Activated effector memory CD4-positive, alpha-beta T cell treated with anti-CD3 and anti-CD28 coated beads, Interleukin-2, amount 50 U/mL, for 16 hours (primary cell): ENCODE results near the gene IRF2BP1.
"Not testable (repeated sequence)": the region's sequence is repeated elsewhere in the genome, so short reads cannot be mapped to it uniquely, and the experiment has no call there.

Source experiments
- DNase-seq: peaks from one replicate; pipeline ENCODE4 v3.0.0-alpha.2; 2020

IRF2BP1 gene

DNA sequence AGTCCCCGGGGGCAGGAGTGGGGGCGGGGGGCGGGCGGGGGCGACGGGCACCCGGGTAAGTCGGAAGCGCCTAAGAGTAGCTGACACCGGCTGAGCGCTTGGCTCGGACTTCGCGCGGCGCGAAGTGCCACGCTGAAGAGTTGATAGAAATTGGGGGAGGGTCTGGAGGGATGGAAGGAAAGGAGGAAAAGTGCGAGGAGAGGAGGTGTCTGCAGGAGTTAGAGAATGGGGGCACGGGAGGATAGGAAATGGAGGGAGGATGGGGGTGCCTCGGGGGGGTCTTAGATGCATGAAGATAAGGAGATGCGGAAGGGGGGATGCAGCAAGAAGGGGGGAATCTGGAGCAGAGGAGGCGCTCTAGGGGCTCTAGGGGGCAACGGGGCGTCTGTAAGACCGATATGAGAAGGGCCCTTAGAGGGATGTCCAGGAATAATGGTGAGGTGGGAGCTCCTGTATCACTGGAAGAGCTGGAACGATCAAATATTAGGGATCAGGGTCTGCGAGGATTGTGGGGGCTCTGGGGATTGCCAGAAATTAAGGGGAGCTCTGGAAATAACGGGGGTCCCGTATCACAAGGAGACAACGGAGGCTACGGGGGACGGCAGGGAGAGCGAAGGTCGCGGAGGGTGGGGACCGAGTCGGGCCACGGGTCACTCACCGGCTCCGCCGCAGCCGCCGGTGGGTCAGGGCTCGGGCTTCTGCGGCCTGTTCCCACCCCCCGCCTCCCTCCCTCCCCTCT is 16.1 kb upstream of the IRF2BP1 start, which contains the start of gene MYPOP:
TSS of gene MYPOP (minus strand) at position 702 of the 739 bp plus-strand sequence. CDS start 840 bp downstream, outside the sequence.
- no peak for DNase-seq

- DNase-seq: peak; percentile 70
Observed at GRCh38 chr19:45901432-45901911, 15.5 kb upstream of the IRF2BP1 start.

DNA sequence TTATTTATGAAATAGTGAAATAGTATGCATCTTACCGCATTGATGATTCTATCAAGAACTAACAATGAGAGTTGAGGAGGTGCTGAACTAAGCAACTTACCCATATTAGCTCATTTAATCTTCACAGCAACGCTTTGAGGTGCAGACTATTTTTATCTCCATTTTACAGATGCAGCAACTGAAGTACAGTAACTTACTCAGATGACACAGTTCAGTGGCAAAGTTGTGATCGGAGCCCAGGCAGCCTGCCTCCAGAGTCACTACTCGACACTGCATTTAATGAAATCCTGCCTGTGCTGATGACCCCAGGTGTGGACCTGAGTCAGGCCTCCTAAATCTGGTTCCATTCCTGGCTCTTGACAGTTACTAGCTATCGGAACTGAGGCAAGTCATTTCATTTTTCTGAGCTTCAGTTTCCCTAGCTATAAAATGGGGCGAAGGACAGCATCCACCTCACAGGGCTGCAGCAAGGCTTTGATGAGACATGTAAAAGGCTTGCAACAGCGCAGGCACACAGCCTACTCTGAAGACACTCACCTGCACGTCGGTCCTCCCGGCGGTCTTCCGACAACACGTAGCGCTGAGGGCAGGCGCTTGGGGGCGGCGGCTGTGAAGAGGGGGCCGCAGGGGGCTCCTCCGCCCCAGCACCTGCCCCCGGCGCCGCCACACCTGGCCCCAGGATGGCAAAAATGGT is 14.9 kb upstream of the IRF2BP1 start:
- no peak for DNase-seq

DNA sequence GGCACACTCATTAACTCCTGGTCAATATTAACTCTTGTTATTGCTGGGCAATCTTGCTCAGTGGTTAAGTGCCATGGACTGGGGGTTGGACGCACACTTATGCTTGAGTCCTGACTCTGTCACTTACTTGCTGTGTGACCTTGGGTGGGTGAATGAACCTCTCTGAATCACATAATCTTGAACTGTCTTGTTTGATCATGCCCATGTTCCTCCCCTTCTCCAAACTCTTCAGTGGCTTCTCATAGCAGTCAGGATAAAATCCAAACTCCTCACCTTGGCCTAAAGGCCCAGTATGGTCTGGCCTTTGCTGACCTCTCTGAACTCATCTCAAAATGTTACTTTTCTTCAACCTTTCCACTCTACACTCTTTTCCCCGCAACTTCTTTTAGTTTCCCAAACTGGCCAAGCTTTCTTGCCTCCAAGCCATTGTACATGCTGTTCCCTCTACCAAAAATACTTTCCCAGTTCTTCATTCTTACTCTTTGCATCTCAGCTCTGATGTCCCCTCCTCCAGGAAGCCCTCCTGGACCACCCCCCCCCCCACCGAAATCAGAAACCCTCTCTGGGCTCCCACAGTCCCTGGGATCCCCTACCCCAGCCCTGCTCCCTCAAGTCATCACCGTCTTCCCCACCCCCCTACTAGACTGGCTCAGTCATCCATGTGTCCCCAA is 14.1 kb upstream of the IRF2BP1 start:
- DNase-seq: no peak

GRCh38 chr19:45899253-45899652 is 13.3 kb upstream of the IRF2BP1 start:
- no peak for DNase-seq

GRCh38 chr19:45897261-45897812 is 11.4 kb upstream of the IRF2BP1 start:
- no peak for DNase-seq

- not testable (repeated sequence) for DNase-seq
Observed at GRCh38 chr19:45895983-45896599, 10.2 kb upstream of the IRF2BP1 start.

GRCh38 chr19:45895519-45895972 is 9.6 kb upstream of the IRF2BP1 start:
- no peak for DNase-seq

DNA sequence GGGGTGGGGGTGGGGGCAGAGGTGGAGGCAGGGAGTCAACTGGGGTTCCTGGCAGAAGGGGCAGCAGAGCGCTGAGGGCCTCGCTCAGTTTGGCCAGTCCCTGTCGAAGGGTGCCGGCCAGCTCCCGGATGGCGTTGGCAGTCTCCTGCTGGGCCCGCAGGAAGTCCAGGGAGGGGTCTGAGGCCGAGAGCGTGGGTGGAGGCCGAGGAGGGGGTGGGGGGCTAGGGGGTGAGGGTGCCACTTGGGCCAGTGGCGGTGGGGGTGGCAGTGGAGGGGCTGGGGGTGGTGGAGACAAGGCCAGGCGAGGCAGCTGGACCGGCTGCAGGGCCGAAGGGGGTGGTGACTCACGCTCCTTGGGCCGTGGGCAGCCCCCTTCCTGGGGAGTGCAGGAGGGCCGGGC is 4.9 kb upstream of the IRF2BP1 start:
- DNase-seq: no peak

DNA sequence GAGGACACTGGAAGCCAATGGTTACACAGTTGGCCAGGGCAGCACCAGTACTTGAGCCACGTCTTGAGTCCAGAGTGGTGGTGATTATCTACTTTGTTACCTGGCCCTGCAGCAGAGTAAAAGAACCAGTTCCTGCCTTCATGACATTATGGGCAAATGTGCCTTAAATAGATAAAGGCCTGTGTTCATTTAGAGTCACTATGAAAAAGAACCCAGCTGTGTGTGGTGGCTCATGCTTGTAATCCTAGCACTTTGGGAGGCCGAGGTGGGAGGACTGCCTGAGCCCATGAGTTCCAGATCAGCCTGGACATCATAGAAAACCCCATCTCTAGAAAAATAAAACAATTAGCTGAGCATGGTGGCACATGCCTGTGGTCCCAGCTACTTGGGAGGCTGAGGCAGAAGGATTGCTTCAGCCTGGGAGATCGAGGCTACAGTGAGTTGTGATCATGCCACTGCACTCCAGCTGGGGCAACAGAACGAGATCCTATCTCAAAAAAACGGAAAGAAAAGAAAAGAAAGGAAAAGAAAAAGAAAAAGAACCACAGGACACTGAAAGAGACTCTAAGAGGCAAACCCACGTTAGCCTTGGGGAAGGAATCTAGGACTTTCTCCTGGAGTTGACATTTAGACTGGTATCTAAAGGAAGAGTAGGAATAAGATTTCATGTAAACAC is 3.4 kb upstream of the IRF2BP1 start:
- DNase-seq: no peak

DNA sequence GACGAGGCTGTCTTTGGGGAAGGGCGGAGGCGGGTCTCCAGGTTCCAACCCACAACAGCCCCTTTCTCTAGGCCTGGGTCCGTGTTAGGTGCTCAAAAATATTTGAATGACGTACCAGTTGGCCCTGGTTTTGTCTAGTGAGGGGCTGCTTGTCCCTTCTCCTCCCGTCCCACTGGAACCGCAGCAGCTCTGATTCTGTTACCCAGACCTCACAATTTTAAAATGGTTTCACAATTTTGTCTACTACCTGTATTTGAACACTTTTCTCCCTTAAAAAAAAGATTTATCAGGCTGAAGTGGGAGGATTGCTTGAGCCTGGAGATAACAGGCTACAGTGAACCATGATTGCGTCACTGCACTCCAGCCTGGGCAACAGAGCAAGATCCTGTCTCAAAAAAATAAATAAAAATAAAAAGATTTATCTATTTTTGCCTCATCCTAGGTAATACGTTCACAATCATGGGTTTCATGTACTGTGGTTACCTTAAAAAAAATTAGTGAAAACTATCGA is 1.3 kb upstream of the IRF2BP1 start:
- DNase-seq: no peak

DNA sequence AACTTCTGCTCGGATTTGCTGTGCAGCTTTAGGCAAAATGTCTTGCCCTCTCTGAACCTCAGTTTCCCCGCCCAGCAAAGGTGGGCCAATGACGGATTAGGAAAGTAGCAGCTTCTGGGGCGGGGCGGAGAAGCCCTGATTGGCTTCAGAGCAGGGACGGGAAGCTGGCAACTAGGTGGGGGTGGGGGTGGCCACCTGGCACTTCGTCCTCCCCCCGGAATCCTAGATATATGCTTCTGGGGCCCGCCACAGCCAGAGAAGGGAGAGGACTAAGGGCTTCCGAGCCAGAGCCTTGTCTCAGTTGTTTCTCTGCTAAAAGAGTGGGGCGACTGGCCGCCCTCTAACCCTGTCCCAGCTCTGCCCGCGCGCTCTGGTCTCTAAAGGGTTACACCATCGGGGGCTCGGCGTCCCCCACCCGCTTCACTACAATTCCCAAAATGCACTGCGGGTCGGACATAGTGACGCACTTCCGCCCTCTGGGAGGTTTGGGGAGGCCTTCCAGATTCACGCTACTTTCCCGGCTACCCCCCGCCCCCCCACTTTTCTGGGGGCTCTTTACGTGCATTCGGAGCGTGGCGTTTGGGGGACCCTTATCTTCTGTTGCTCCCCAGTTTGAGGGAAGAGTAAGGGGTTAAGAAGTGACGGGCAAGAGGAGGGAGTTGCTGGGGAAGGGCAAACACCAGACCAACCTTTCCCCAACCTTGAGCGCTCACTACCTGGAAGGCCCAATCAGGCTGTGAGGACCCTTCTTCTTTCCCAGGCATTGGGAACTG is 672 bp upstream of the IRF2BP1 start:
- peak; percentile 96 for DNase-seq

DNA sequence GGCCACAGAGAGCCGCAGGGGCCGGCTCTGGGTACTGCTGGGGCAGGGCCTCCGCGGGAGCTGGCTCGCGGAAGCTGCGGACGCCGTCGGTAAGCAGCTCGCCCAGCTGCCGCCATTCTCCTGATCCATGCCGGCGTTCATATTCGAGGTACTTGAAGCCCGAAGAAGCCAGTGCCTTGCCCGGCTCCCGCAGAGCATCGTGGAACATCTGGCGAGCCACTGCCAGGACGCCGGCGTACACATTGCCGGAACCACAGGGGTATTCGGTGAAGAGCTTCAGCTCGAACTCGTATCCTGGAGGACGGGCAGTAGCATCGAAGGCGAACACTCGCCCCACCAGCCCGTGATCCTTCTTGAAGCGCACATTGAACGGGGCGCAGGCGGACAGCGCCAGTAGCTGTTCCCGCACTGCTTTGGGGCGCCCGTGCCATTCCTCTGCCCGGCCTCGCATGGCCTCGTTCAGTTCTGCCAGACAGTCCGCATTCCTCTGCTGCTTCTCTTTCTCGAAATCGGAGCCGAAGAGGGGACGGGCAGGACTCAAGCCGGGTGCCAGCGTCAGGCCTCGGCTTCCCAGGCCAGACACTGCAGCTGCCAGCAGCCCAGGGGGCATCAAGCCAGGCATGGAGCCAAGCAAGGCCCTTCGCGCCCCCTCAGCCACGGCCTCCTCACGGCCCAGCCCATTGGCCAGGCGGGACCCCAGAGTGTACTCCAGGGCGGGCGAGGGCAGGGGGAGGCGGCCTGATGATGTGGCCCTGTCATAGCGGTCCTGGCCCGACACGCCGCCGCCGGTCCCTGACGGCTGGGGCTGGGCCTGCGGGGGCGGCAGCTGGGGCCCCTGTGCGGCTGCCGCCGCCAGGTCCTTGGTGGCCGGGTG is 1.0 kb downstream of the IRF2BP1 start:
- DNase-seq: peak; percentile 67

GRCh38 chr19:45883881-45884681 is 1.9 kb downstream of the IRF2BP1 start:
- DNase-seq: peak; percentile 63

GRCh38 chr19:45883586-45883880 is 2.4 kb downstream of the IRF2BP1 start:
- no peak for DNase-seq

DNA sequence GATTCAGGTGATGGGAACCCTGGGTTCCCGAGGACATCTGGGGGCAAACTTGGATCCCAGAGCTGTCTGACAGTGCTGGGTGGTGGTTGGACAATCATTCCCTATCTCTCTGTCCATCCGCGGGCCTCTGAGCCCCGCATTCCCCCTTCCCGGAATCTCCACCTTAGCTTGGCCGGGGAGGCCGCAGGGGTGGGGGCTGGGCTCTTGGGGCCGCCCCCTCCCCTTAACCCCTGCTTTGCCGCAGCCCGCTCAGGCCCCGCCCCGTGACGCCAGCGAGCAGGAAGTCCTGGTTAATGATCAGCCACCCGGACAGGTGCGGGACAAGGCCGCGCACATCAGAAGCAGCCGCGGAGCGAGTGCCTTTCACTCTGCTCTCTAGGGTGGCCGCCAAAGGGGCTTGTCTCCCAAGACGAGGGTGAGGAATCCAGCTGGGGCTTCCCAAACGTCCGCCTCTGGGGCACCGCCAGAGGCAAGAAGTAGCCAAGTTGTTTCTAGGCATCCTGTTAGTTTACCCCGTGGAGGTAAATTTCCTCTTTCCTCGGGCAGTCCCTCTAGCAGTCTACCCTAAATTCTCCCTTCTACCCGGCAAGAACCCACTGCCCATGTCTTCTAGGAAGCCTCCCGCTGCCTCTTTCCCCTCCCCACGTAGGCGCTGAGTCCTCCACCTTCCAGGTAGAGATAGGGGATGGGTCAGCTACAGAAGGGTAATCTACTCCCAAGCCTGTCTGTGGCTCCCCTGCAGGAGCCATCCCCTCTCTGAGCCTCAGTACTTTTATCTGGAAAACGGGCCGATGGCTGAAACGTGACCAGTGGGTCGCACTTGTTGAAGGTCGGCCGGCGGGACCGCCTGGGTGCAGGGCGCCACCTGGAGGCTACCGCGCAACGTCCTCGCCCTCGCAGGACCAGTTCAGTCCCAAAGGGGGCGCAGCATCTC is 3.0 kb downstream of the IRF2BP1 start:
- peak; percentile 94 for DNase-seq

- no peak for DNase-seq
Observed at GRCh38 chr19:45881909-45882528, 3.9 kb downstream of the IRF2BP1 start.
